GM21367 (cell line): ENCODE results near the gene TMEM127.

Experiments
- ATAC-seq: cut with Tn5 transposase; IDR thresholded peaks from one replicate; pipeline ENCODE4 v1.9.1; 2021; ENCODE audit not compliant: unreplicated experiment

The TMEM127 gene

DNA sequence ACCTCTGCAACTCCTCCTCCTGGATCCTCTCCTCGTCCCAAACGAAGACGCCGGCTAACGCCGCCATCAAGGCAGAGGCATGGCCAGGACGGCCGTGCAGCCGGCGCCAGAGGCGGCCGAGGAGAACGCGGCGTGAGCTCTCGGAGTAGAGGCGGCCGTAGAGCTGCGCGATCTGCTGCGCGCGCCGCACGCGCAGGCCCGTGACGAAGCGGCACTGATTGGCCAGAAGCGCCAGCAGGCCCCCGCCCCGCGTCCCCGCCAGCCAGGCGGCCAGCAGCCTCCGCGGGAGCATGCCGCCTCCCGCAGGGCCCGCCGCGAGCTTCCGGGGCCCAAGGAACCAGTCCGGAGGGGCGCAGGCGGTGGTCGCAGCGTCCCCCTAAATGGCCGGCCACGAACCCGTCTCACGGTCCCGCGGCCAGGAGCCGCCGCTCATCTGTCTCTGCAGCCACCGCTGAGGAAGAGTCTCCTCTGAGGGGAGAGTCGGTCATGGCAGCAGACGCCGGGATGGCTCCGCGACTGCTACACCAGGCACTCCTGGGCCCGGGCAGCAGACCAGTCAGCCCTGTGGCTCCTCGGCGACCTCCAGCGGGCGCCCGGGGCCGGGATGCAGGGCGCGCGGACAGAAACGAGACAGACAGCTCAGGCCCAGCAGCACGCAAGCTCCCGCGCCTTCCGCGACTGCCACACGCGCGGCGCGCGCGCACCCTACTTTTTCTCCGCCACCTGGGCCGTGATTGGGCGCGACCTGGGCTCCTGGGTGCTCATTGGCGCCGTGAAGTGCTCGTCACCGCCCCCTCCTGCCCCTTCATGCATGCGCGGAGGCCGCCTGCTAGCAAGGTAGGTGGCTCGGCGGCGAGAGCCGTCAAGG lies 57.4 kb downstream of the TMEM127 start, which contains the start of gene STARD7:
Gene STARD7 (minus strand): TSS at position 685 of the 868 bp plus-strand sequence. CDS start 393 bp downstream, at position 292.
- ATAC-seq, result peak; percentile 76

DNA sequence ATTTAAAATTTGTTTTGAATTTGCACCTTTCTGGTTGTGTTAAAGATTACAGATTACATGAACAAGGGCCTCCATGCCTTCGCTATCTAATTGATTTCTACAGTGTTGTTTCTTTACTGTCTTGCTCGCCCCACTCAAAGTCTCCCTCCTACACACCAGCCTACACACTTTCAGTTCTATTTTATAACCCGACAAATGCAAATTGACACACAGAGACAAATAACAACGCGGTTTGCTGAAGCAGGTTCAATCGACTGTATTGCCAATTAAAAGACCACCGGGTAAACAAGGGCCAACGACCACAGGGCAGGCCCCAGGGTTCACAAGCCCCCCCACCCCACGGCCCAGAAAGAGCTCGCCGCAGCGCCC lies 58.0 kb downstream of the TMEM127 start:
- ATAC-seq, result peak; percentile 6

DNA sequence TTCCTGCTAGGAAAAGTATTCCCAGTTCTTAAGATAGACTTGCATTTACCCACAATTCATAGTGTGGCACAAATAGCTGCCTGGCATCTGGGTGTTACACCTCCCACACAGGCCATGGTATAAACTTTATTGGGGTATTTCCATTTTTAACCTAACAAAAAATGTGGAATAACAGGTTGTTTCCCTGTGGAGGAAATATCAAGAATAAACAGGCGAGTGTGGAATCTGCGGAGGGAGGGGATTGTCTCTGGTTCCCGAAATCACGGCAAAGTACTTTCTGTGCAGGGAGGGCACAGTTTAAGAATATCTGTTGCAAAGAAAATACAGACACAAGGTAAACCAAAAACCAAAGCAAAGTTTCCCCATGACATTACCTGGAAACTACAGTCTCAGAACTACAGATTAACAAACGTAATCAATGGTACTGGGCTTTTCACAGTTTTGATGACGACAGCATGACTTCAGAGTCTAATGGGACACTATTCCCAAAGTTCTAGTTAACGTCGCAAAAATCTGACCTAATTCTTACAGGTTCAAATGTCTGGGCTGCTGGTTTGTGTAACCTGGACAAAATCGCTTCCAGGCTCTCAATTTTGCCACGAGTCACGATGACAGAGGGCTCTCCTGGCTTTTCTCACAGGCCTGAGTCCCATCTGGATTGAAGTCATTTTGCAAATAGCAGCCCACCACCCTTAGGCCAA lies 58.6 kb downstream of the TMEM127 start:
- ATAC-seq, result no peak

DNA sequence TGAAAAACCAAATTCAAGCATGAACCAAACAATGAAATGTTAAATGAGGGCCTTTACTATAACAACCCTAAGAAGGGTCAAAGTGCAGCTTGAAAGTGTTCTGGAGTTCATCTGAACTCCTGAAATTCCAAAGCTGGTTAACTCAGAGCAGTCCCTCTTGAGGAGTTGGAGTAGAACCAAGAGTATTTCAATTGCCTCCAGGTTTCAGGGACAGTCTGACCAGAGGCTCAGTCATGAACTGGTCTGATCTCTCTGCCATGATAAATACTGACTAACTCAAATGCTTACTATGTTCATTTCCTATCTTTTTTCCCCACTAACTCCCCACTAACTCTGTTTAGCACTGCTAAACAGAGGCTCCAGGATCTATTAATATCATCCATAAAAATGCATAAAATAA lies 59.9 kb downstream of the TMEM127 start:
- ATAC-seq, result no peak

DNA sequence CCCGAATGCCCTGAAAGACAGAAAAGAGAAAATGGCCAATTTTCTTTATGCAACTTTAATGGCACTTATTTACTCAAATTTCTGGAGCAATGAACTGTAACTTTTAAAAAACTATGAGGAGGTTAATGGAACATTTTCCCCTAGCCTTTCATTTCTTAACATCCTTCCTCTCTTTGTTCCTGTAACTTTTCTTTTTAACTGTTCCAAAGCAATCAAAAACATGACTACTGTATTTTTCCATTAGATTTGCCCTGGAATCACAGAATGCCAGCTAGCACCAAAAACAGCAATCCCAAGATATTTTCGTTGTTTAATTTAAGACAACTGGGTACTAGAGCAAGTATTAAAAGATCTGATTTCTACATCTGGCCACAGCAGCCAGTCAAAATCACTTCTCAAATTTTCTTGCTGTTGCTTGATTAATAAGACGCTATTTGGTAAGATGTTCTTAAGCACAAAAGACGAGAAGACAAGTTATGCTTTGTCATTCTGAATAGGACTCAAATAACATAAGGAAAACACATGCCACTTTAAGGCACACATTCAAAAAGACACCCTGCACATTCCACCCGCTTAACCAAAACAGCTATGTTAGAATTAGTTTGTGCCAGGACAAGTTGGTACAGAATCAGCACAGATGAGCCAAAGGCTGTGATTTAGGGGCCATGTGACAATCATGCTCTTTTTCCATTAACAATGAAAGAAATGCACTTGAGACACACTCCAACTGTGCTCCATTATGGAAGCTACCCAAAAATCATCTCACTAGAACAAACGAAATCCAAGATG lies 60.8 kb downstream of the TMEM127 start:
- no peak for ATAC-seq

GRCh38 chr2:96203130-96204028 lies 62.4 kb downstream of the TMEM127 start:
- no peak for ATAC-seq

GRCh38 chr2:96202152-96202854 lies 63.5 kb downstream of the TMEM127 start:
- ATAC-seq, result no peak

GRCh38 chr2:96201338-96201737 lies 64.5 kb downstream of the TMEM127 start:
- no peak for ATAC-seq

DNA sequence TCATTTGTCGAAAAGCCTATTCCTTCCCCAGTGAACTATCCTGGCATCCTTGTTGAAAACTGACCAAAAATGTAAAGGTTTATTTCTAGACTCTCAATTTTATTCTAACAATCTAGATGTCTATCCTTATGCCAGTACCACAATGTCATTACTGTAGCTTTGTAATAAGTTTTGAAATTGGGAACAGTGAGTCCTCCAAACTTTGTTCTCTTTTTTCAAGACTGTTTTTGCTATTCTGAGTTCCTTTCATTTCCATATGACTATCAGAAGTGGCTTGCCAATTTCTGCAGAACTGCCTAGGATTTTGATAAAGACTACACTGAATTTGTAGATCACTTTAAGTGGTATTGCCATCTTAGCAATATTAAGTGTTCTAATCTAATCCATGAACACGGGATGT lies 66.9 kb downstream of the TMEM127 start:
- no peak for ATAC-seq
